ENCODE data around the gene ANKFN1. TPM values are rescaled to one million over a fixed set of nuclear protein-coding genes. Genes with fewer than 3 reads are reported as not detected.

The ANKFN1 gene
- total RNA-seq, 4 donors from 2014 or later = 0.13 to 1.4 (median 0.75) TPM

GRCh38 chr17:56523042-56523441 lies 369.8 kb downstream of the ANKFN1 start:
- no peak for ATAC-seq
- H3K9me3 ChIP-seq = no peaks in the 10 kb centered on the region
- no peaks in the 10 kb centered on the region for H3K36me3 ChIP-seq
- 83 to 94% methylated on average over 2 of the region's 2 CpGs for WGBS, 2 donors (ENCODE audit: low coverage in 1 of 2)
- no peak overlapping the region for H3K4me3 ChIP-seq
- H3K27ac ChIP-seq = no peak overlapping the region
- H3K27me3 ChIP-seq = peaks cover 8% of the 10 kb centered on the region
- no peaks in the 10 kb centered on the region for H3K4me1 ChIP-seq
- no peak for TF ChIP-seq POLR2A (IDR thresholded peaks at IDR 0.05)
- no peak for TF ChIP-seq CTCF (IDR thresholded peaks at IDR 0.05)
- TF ChIP-seq EP300 (IDR thresholded peaks at IDR 0.05) = no peak
- no peak for TF ChIP-seq POLR2AphosphoS5 (IDR thresholded peaks at IDR 0.05)

GRCh38 chr17:56528696-56529095 lies 375.4 kb downstream of the ANKFN1 start:
- 0 to 79% methylated on average over 1 to 2 of the region's 2 CpGs for WGBS, 2 donors (ENCODE audit: low coverage in 1 of 2)
- H3K36me3 ChIP-seq = no peaks in the 10 kb centered on the region
- ATAC-seq = no peak
- no peaks in the 10 kb centered on the region for H3K4me1 ChIP-seq
- no peak overlapping the region for H3K27ac ChIP-seq
- no peaks in the 10 kb centered on the region for H3K9me3 ChIP-seq
- no peak overlapping the region for H3K4me3 ChIP-seq
- peaks cover 15% of the 10 kb centered on the region for H3K27me3 ChIP-seq
- TF ChIP-seq EP300 (IDR thresholded peaks at IDR 0.05) (no peak), POLR2AphosphoS5 (IDR thresholded peaks at IDR 0.05) (no peak), POLR2A (IDR thresholded peaks at IDR 0.05) (no peak), CTCF (IDR thresholded peaks at IDR 0.05) (no peak)

- Histone ChIP-seq H3K27ac (no peak overlapping the region), H3K4me3 (no peak overlapping the region), H3K9me3 (no peaks in the 10 kb centered on the region), H3K36me3 (no peaks in the 10 kb centered on the region), H3K27me3 (peaks cover 16% of the 10 kb centered on the region), H3K4me1 (no peaks in the 10 kb centered on the region)
- no peak for ATAC-seq
- TF ChIP-seq POLR2AphosphoS5 (IDR thresholded peaks at IDR 0.05) = no peak
- no peak for TF ChIP-seq EP300 (IDR thresholded peaks at IDR 0.05)
- TF ChIP-seq POLR2A (IDR thresholded peaks at IDR 0.05) = no peak
- no peak for TF ChIP-seq CTCF (IDR thresholded peaks at IDR 0.05)
- WGBS, 2 donors (ENCODE audit: low coverage in 1 of 2) = 74 to 88% methylated on average over 3 to 5 of the region's 5 CpGs
Observed at GRCh38 chr17:56532926-56533325, 379.7 kb downstream of the ANKFN1 start.

GRCh38 chr17:56536766-56537165 lies 383.5 kb downstream of the ANKFN1 start:
- Histone ChIP-seq H3K27me3 (peaks cover 19% of the 10 kb centered on the region), H3K36me3 (no peaks in the 10 kb centered on the region), H3K4me3 (no peak overlapping the region), H3K27ac (no peak overlapping the region), H3K4me1 (no peaks in the 10 kb centered on the region), H3K9me3 (peaks cover 0 to 7% (median 0%) of the 10 kb centered on the region in 3 donors)
- TF ChIP-seq POLR2A (IDR thresholded peaks at IDR 0.05) (no peak), CTCF (IDR thresholded peaks at IDR 0.05) (no peak), EP300 (IDR thresholded peaks at IDR 0.05) (no peak), POLR2AphosphoS5 (IDR thresholded peaks at IDR 0.05) (no peak)
- ATAC-seq = no peak
- 67 to 70% methylated on average over 1 of the region's 1 CpG for WGBS, 2 donors (ENCODE audit: low coverage in 1 of 2)

- WGBS, 2 donors (ENCODE audit: low coverage in 1 of 2) = 28 to 42% methylated on average over 4 of the region's 5 CpGs
- Histone ChIP-seq H3K9me3 (peaks cover 0 to 7% (median 0%) of the 10 kb centered on the region in 3 donors), H3K4me3 (no peak overlapping the region), H3K27ac (no peak overlapping the region), H3K27me3 (peaks cover 3% of the 10 kb centered on the region), H3K36me3 (no peaks in the 10 kb centered on the region), H3K4me1 (no peaks in the 10 kb centered on the region)
- TF ChIP-seq EP300 (IDR thresholded peaks at IDR 0.05) (no peak), POLR2A (IDR thresholded peaks at IDR 0.05) (no peak), CTCF (IDR thresholded peaks at IDR 0.05) (no peak), POLR2AphosphoS5 (IDR thresholded peaks at IDR 0.05) (no peak)
- no peak for ATAC-seq
Observed at GRCh38 chr17:56540836-56541235, 387.6 kb downstream of the ANKFN1 start.
